Natural killer cell treated with Interleukin-12 subunit alpha and Interleukin-12 subunit beta and Interleukin-15 and Interleukin-18, amount 100 ng/mL, for 72 hours (primary cell): Measurements from ENCODE around the gene ZNF280B. TPM values are rescaled to one million over a fixed set of nuclear protein-coding genes. Genes with fewer than 3 reads are reported as not detected.
"Not testable (repeated sequence)": the region's sequence is repeated elsewhere in the genome, so short reads cannot be mapped to it uniquely, and the experiment has no call there.

Experiments used
- ATAC-seq, 2 donors: fragments of 150-1000 bp; cut with Tn5 transposase in 1 of 2; sonication (Bioruptor Pico), chemical (Tn5 transposase) in 1 of 2; 2 replicates each; pipeline ENCODE4 v1.10.0; 2021
- DNase-seq: peaks from one replicate; pipeline ENCODE4 v3.0.0; 2022; ENCODE audit warnings: low spot score
- H3K27ac Mint-ChIP-seq, 2 donors: 1 replicate in 1 of 2; 2 replicates in 1 of 2; pipeline ENCODE4 v1.8.0; 2022; ENCODE audit warnings: mixed read lengths in 2 of 2, mild to moderate bottlenecking in 1 of 2, moderate library complexity in 1 of 2
- H3K27me3 Mint-ChIP-seq, 2 donors: 1 replicate in 1 of 2; 2 replicates in 1 of 2; pipeline ENCODE4 v1.8.0; 2022; ENCODE audit warnings: mixed read lengths in 2 of 2
- H3K36me3 Mint-ChIP-seq: one replicate; pipeline ENCODE4 v1.8.0; 2022; ENCODE audit warnings: mixed read lengths
- H3K4me1 Mint-ChIP-seq, 2 donors: 1 replicate in 1 of 2; 2 replicates in 1 of 2; pipeline ENCODE4 v1.8.0; 2022; ENCODE audit warnings: low read depth in 2 of 2, mixed read lengths in 2 of 2, mild to moderate bottlenecking in 1 of 2
- H3K4me3 Mint-ChIP-seq: one replicate; pipeline ENCODE4 v1.8.0; 2022; ENCODE audit warnings: mixed read lengths
- H3K9me3 Mint-ChIP-seq: 2 replicates; pipeline ENCODE4 v1.8.0; 2022; ENCODE audit warnings: mixed read lengths
- total RNA-seq, 2 donors: library from RNA; stranded (reverse); gene quantifications; one replicate each; pipeline ENCODE4 v1.2.3, GENCODE V29; 2022

Gene ZNF280B
- total RNA-seq, 2 donors from 2014 or later = 3.3 to 4.1 TPM

DNA sequence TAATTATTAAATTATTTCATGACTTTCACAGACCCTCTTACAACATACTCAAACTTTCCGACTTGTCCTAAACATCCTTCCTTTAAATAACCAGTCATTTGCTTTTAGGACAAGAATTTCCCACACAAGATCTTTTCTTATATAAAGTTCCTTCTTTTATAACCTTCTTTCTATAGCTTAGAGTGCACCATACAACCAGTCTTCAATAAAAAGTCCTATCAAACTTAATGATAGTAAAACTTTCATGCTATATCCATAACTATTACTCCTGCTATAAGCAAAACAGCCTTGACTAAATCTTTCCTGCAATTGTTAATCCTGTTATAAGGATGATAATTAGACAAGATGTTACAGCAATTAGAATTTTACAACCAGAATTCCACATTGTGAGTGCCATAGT lies 47.4 kb downstream of the ZNF280B start:
- no peak overlapping the region for H3K27ac Mint-ChIP-seq
- H3K36me3 Mint-ChIP-seq = peaks cover 16% of the 10 kb centered on the region
- no peak overlapping the region for H3K4me3 Mint-ChIP-seq
- DNase-seq = no peak
- peaks cover 20 to 24% of the 10 kb centered on the region in 2 donors for H3K27me3 Mint-ChIP-seq
- no peaks in the 10 kb centered on the region for H3K4me1 Mint-ChIP-seq
- ATAC-seq = no peak
- H3K9me3 Mint-ChIP-seq = peaks cover 10% of the 10 kb centered on the region

DNA sequence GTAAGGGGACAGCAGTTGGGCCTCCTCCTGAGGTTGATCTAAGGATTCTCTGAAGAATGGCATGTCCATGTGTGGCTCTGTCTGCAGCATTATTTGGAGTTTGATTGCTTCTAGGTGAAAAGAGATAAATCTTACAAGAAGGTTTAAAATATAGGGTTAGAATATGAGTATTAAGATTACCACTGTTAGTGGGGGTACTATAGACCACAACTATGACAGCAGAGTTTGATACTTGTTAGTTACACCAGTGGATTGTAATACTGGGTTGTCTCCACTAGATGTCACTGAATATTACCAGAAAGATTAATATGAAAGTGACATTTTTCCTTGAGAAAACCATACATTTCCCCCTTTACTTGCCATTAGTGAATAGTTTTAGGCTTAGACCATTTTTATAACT lies 47.9 kb downstream of the ZNF280B start:
- H3K27me3 Mint-ChIP-seq = peaks cover 19 to 25% of the 10 kb centered on the region in 2 donors
- no peaks in the 10 kb centered on the region for H3K4me1 Mint-ChIP-seq
- no peak overlapping the region for H3K4me3 Mint-ChIP-seq
- no peak for DNase-seq
- no peak overlapping the region for H3K27ac Mint-ChIP-seq
- H3K36me3 Mint-ChIP-seq = peaks cover 16% of the 10 kb centered on the region
- ATAC-seq = no peak
- H3K9me3 Mint-ChIP-seq = peaks cover 10% of the 10 kb centered on the region

DNA sequence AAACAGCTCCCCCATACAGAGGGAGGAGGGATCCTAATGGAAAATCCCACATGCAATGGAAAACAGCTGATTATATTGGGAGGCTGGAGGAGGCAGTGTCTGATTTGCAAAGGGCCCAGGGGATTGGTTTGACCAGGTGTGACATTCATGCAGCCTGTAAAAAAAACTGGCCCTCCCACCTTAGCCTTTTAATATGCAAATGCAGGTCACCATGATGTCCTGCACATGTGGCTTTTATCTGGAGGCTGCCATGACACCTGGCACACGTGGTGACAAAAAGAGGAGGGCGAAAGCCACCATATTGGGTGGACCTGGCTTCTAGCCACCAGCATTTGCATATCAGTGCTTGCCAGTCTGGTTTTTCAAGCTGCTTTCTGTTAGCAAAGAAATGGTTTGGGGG lies 48.5 kb downstream of the ZNF280B start:
- H3K36me3 Mint-ChIP-seq = peaks cover 16% of the 10 kb centered on the region
- H3K27me3 Mint-ChIP-seq = peaks cover 21 to 30% of the 10 kb centered on the region in 2 donors
- H3K27ac Mint-ChIP-seq = no peak overlapping the region
- no peak for DNase-seq
- H3K4me1 Mint-ChIP-seq = no peaks in the 10 kb centered on the region
- peaks cover 10% of the 10 kb centered on the region for H3K9me3 Mint-ChIP-seq
- no peak for ATAC-seq
- H3K4me3 Mint-ChIP-seq = no peak overlapping the region

DNA sequence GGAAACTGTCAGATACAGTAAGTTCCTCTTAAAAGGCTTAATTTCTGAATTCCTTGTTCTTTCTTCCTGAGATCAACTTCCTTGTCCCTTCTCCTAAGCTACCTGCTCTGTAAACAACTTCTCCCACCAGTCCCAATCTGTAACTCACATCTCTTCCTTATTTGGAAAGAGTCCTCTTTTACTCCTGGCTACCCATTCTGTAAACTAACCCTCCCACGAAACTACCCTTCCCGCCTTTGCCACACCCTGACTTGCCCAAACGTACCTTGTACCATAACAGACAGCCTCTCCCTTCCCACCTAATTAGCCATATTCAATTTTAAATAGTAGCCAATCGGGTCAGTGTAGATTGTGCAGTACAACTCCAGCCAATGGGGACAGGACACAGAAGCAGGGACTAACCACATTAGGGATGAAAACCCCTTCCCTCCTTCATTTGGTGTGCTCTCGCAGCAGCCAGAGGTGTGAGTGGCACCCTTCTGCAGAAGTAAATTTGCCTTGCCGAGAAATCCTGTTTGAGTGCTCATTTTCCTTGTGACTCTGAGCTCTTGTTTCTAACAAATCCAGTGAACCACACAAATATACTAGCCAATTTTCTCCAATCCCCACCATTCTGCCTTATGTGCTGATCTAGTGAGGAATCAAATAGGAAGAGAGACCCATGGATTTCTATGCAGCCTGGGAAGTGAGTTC lies 49.5 kb downstream of the ZNF280B start:
- Mint-ChIP-seq H3K27me3 (peaks cover 27 to 30% of the 10 kb centered on the region in 2 donors), H3K4me3 (no peak overlapping the region), H3K9me3 (peaks cover 10% of the 10 kb centered on the region), H3K36me3 (peaks cover 16% of the 10 kb centered on the region), H3K27ac (no peak overlapping the region), H3K4me1 (no peaks in the 10 kb centered on the region)
- no peak for DNase-seq
- ATAC-seq = no peak

DNA sequence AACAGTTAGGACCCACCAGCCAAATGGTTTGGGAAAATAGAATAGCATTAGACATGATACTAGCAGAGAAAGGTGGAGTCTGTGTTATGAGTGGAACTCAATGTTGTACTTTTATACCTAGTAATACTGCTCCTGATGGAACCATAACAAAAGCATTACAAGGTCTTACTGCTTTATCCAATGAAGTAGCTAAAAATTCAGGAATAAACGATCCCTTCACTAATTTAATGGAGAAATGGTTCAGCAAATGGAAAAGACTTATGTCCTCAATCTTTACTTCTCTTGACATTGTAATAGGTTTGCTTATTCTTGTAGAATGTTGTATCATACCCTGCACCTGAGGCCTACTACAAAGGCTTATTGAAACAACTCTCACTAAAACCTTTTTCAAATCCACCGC lies 50.2 kb downstream of the ZNF280B start:
- Mint-ChIP-seq H3K27ac (no peak overlapping the region), H3K4me3 (no peak overlapping the region), H3K4me1 (no peaks in the 10 kb centered on the region), H3K9me3 (peaks cover 10% of the 10 kb centered on the region), H3K36me3 (peaks cover 16% of the 10 kb centered on the region), H3K27me3 (peaks cover 23 to 30% of the 10 kb centered on the region in 2 donors)
- no peak for ATAC-seq
- DNase-seq = no peak

DNA sequence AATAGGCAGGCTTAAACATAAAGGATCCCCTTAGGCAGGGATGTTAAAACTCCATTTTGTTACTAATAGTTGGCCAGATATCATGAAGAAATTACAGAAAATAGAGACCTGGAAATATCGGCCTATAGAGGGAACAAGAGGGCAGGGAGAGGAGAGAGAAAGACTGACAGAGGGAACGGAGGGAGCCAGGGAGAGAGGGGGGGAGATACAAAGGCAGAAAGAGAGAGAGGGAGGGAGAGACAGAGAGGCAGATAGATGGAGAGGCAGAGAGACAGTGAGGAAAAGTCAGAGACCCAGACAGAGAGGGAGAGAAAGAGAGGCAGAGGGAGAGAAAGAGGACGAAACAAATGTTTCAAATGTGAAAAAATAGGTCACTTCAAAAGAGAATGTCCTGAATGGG lies 53.5 kb downstream of the ZNF280B start:
- Mint-ChIP-seq H3K4me3 (no peak overlapping the region), H3K36me3 (peaks cover 16% of the 10 kb centered on the region), H3K27me3 (peaks cover 36 to 43% of the 10 kb centered on the region in 2 donors), H3K9me3 (peaks cover 18% of the 10 kb centered on the region), H3K4me1 (no peaks in the 10 kb centered on the region), H3K27ac (no peak overlapping the region)
- DNase-seq = no peak
- ATAC-seq = no peak

DNA sequence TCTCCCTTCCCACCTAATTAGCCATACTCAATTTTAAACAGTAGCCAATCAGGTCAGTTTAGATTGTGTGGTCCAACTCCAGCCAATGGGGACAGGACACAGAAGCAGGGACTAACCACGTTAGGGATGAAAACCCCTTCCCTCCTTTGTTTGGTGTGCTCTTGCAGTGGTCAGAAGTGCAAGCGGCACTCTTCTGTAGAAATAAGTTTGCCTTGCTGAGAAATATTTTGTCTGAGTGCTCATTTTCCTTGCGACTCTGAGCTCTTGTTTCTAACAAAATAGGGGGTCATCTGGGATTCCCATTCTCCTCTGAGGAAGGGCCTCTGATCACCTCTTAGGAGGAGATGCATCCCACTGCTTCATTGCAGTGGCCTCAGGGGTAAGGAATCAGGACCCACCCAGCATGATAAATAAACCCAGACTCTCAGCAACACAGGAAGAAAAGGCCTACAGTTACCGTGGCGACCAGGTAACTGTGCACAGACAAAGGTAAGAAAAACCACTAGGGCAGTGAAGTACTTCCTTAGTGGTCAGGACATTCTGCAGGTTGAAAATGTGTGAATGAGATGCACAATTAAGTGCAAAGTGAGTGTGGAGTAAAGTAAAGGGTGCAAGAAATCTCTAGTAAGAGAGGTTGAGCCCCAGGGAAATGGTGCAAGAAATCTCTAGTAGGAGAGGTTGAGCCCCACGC lies 55.4 kb downstream of the ZNF280B start:
- H3K27me3 Mint-ChIP-seq = peaks cover 45 to 62% of the 10 kb centered on the region in 2 donors
- H3K9me3 Mint-ChIP-seq = peaks cover 8% of the 10 kb centered on the region
- no peaks in the 10 kb centered on the region for H3K4me1 Mint-ChIP-seq
- H3K4me3 Mint-ChIP-seq = no peak overlapping the region
- no peak for ATAC-seq
- H3K36me3 Mint-ChIP-seq = peaks cover 1% of the 10 kb centered on the region
- no peak for DNase-seq
- no peak overlapping the region for H3K27ac Mint-ChIP-seq

DNA sequence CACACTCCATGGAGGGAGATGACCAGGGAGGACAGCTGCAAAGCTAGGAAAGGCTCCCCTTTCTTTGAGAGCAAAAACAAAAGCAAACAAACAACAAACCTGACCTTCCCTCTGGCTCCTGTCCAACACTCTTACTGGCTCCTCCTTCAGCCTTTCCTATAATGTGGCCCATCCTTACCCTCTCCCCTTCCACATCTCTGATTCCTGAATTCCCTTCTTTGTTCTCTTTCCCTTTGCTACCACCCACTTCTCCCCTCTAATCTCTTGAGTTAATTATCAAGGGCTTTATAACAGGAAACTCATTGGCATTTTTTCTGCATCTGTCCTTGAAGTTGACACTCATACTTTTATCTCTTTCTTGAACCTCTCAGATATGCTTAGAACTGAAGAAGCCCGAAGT lies 56.3 kb downstream of the ZNF280B start:
- H3K4me3 Mint-ChIP-seq = no peak overlapping the region
- peaks cover 44 to 67% of the 10 kb centered on the region in 2 donors for H3K27me3 Mint-ChIP-seq
- no peak overlapping the region for H3K27ac Mint-ChIP-seq

DNA sequence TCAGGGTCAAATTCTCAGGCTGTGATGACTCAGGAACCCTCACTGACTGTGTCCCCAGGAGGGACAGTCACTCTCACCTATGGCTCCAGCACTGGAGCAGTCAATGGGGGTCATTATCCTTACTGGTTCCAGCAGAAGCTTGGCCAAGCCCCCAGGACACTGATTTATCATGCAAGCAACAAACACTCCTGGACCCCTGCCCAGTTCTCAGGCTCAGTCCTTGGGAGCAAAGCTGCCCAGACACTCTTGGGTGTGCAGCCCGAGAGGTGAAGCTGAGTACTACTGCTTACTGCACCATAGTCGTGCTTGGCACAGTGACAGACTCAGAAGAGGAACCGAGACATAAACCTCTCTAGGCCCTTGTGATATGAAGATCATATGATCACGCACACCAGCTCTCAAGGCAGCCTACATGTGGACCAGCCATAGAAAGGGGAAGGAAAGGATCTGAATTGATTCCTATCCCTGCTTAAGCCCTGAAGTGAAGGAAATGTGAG lies 58.2 kb downstream of the ZNF280B start:
- Mint-ChIP-seq H3K36me3 (no peaks in the 10 kb centered on the region), H3K27ac (no peak overlapping the region), H3K9me3 (peaks cover 8% of the 10 kb centered on the region), H3K4me1 (no peaks in the 10 kb centered on the region), H3K27me3 (peaks cover 47 to 80% of the 10 kb centered on the region in 2 donors), H3K4me3 (no peak overlapping the region)
- no peak for DNase-seq
- ATAC-seq = peak in 1 of 2 donors; percentile 43

More for the DNA sequence above, 56.3 kb downstream of the ZNF280B start:
- Mint-ChIP-seq H3K9me3 (peaks cover 8% of the 10 kb centered on the region), H3K36me3 (no peaks in the 10 kb centered on the region), H3K4me1 (no peaks in the 10 kb centered on the region)
- DNase-seq (no peak), ATAC-seq (no peak)

DNA sequence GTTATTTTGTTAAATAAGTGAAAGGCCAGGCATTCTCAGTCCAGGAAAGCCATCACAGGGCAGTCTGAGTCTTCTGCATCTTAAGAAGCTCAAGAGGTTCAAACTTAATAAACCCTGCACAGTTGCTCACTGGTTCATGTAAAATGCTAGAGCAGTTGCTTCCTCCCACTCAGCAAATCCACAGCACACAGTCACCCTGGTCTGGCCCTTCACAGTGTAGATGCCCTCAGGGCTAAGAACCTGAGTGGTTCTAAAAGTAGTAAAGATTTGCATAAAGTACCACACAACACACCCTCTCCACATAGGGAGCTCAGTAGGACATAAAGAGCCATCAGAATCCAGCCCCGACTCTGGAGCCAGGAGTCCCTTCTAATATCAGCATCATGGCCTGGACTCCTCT lies 58.7 kb downstream of the ZNF280B start:
- Mint-ChIP-seq H3K27ac (no peak overlapping the region), H3K36me3 (no peaks in the 10 kb centered on the region), H3K4me1 (no peaks in the 10 kb centered on the region), H3K9me3 (peaks cover 8% of the 10 kb centered on the region), H3K27me3 (peaks cover 47 to 80% of the 10 kb centered on the region in 2 donors), H3K4me3 (no peak overlapping the region)
- no peak for ATAC-seq
- DNase-seq = no peak

DNA sequence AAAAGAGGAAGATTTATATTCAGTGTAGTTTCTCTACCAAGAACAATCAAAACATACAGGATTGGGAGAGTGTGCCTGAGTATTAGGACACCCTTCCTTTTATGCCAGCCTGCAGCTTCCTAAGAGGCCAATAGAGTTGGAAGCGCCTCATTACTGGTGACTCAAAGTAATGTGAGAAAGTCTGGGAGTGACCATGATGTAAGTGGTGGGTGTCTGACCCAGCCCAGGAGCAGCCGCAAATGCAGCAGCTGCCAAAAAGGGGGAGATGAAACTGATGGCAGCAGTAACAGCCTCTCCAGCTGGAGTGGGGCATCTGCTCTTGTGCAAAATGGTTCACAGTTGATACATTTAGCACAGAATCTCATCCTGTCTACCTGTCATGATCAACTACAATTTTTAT lies 62.0 kb downstream of the ZNF280B start:
- no peaks in the 10 kb centered on the region for H3K4me1 Mint-ChIP-seq
- H3K36me3 Mint-ChIP-seq = no peaks in the 10 kb centered on the region
- H3K4me3 Mint-ChIP-seq = no peak overlapping the region
- peaks cover 37 to 65% of the 10 kb centered on the region in 2 donors for H3K27me3 Mint-ChIP-seq
- ATAC-seq = no peak
- DNase-seq = no peak
- no peak overlapping the region for H3K27ac Mint-ChIP-seq
- no peaks in the 10 kb centered on the region for H3K9me3 Mint-ChIP-seq

DNA sequence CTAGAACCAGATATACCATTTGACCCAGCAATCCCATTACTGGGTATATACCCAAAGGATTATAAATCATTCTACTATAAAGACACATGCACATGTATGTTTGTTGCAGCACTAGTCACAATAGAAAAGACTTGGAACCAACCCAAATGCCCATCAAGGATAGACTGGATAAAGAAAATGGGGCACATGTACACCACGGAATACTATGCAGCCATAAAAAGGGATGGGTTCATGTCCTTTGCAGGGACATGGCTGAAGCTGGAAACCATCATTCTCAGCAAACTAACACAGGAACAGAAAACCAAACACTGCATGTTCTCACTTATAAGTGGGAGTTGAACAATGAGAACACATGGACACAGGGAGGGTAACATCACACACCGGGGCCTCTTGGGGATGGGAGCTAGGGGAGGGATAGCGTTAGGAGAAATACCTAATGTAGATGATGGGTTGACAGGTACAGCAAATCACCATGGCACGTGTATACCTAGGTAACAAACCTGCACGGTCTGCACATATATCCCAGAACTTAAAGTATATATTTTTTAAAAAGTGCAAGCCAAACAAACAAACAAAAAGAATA lies 64.4 kb downstream of the ZNF280B start:
- H3K4me3 Mint-ChIP-seq, ATAC-seq: not testable (repeated sequence)

DNA sequence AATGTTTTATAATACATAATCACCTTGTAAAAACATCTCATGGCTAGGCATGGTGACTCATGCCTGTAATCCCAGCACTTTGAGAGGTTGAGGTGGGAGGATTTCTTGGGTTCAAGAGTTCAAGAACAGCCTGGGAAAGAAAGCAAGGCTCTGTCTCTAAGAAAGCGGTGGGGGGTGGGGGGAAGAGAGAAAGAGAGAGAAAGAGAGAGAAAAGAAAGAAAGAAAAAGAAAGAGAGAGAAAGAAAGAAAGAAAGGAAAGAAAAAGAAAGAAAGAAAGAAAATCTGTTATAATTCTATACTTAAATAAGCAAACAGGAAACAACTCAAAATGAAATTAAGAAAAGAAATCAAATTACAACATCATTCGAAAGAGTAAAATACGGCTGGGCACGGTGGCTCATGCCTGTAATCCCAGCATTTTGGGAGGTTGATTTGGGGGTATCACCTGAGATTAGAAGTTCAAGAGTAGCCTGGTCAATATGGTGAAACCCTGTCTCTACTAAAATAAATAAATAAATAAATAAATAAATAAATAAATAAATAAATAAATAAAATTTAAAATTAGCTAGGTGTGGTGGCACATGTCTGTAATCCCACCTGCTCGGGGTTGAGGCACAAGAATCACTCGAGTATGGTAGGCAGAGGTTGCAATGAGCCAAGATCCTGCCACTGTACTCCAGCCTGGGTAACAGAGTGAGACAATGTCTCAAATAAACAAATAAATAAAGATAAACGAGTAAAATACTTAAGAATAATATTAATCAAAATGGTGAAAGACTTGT lies 65.4 kb downstream of the ZNF280B start:
- H3K4me3 Mint-ChIP-seq = no peak overlapping the region

More for the DNA sequence above, 64.4 kb downstream of the ZNF280B start:
- not testable (repeated sequence) for DNase-seq, H3K27ac Mint-ChIP-seq, H3K36me3 Mint-ChIP-seq, H3K4me1 Mint-ChIP-seq, H3K9me3 Mint-ChIP-seq
- H3K27me3 Mint-ChIP-seq = peaks cover 26 to 52% of the 10 kb centered on the region in 2 donors

More for the DNA sequence above, 65.4 kb downstream of the ZNF280B start:
- H3K9me3 Mint-ChIP-seq = no peaks in the 10 kb centered on the region
- ATAC-seq (no peak), DNase-seq (no peak)
- H3K36me3 Mint-ChIP-seq = no peaks in the 10 kb centered on the region
- H3K27me3 Mint-ChIP-seq = peaks cover 22 to 51% of the 10 kb centered on the region in 2 donors
- H3K27ac Mint-ChIP-seq = no peak overlapping the region
- no peaks in the 10 kb centered on the region for H3K4me1 Mint-ChIP-seq
